ENCODE data around the gene PRR35. TPM values are rescaled to one million over a fixed set of nuclear protein-coding genes. Genes with fewer than 3 reads are reported as not detected.

Gene PRR35
- total and polyA plus RNA-seq, 2 donors (not counting 3 experiments of a cell fraction or from before 2014, with no cell fraction given): not detected

GRCh38 chr16:531494-532125 lies 28.6 kb upstream of the PRR35 start:
- BruUV-seq (replicated peaks): no TSS peak
- ChIA-PET POLR2A (no interaction called here), CTCF (no interaction called here)
- dilution Hi-C loops (cut with MboI; ENCODE audit: extremely low pct_ligation_motif_present, low sequenced_read_pairs) (no loop called here), intact Hi-C loops (cut with micrococcal nuclease) (no loop called here)
- Histone ChIP-seq H3K9ac (replicated peaks; ENCODE audit: extremely low read depth, insufficient read depth, low read length) (no peak overlapping the region), H3K4me3 (replicated peaks in 1 of 3; ENCODE audit: insufficient read depth in 1 of 3, low read depth in 1 of 3, low read length in 3 of 3) (no peak overlapping the region), H4K20me1 (replicated peaks; ENCODE audit: control insufficient read depth, extremely low read depth, insufficient read depth, low read length) (no peaks in the 10 kb centered on the region), H3K36me3 (ENCODE audit: control insufficient read depth in 2 of 2, extremely low read depth in 1 of 2, insufficient read depth in 2 of 2, low read length in 2 of 2) (peaks cover 2 to 3% of the 10 kb centered on the region in 2 experiments), H3K27ac (ENCODE audit: insufficient read depth, low read depth, low read length) (no peak overlapping the region), H2AFZ (ENCODE audit: low read depth, low read length) (no peak overlapping the region), H3K9me1 (replicated peaks; ENCODE audit: control insufficient read depth, extremely low read depth, insufficient read depth, low read length) (no peaks in the 10 kb centered on the region), H3K27me3 (ENCODE audit: control insufficient read depth in 2 of 2, insufficient read depth in 2 of 2, low read length in 2 of 2) (no peaks in the 10 kb centered on the region), H3K79me2 (ENCODE audit: control insufficient read depth, insufficient read depth, low read length) (peaks cover 82% of the 10 kb centered on the region), H3K4me1 (ENCODE audit: control insufficient read depth, extremely low read depth, insufficient read depth, low read length) (peaks cover 17% of the 10 kb centered on the region), H3K9me3 (replicated peaks; ENCODE audit: control insufficient read depth, insufficient read depth, low read length) (no peaks in the 10 kb centered on the region), H3K4me2 (ENCODE audit: insufficient read depth, low read length) (no peak overlapping the region)
- FAIRE-seq (no peak), DNase-seq (ENCODE audit: low read depth, low spot score) (no peak)
- TF ChIP-seq POLR2AphosphoS5 (IDR thresholded peaks at IDR 0.05; ENCODE audit: insufficient read depth, low read depth, low read length): no peak
- no peak for TF ChIP-seq EZH2 (IDR thresholded peaks at IDR 0.05; ENCODE audit: borderline replicate concordance, low read depth, low read length, severe bottlenecking)
- TF ChIP-seq FOS (IDR thresholded peaks at IDR 0.05; ENCODE audit: borderline replicate concordance, insufficient read depth, low read length): no peak

GRCh38 chr16:533391-534123 lies 26.6 kb upstream of the PRR35 start:
- Histone ChIP-seq H3K9ac (replicated peaks; ENCODE audit: extremely low read depth, insufficient read depth, low read length) (no peak overlapping the region), H3K27ac (ENCODE audit: insufficient read depth, low read depth, low read length) (no peak overlapping the region), H3K4me2 (ENCODE audit: insufficient read depth, low read length) (no peak overlapping the region), H3K4me1 (ENCODE audit: control insufficient read depth, extremely low read depth, insufficient read depth, low read length) (peaks cover 15% of the 10 kb centered on the region), H3K9me1 (replicated peaks; ENCODE audit: control insufficient read depth, extremely low read depth, insufficient read depth, low read length) (no peaks in the 10 kb centered on the region), H2AFZ (ENCODE audit: low read depth, low read length) (no peak overlapping the region), H3K79me2 (ENCODE audit: control insufficient read depth, insufficient read depth, low read length) (peaks cover 92% of the 10 kb centered on the region), H4K20me1 (replicated peaks; ENCODE audit: control insufficient read depth, extremely low read depth, insufficient read depth, low read length) (no peaks in the 10 kb centered on the region), H3K36me3 (ENCODE audit: control insufficient read depth in 2 of 2, extremely low read depth in 1 of 2, insufficient read depth in 2 of 2, low read length in 2 of 2) (peaks cover 2 to 3% of the 10 kb centered on the region in 2 experiments), H3K9me3 (replicated peaks; ENCODE audit: control insufficient read depth, insufficient read depth, low read length) (no peaks in the 10 kb centered on the region), H3K27me3 (ENCODE audit: control insufficient read depth in 2 of 2, insufficient read depth in 2 of 2, low read length in 2 of 2) (no peaks in the 10 kb centered on the region), H3K4me3 (replicated peaks in 1 of 3; ENCODE audit: insufficient read depth in 1 of 3, low read depth in 1 of 3, low read length in 3 of 3) (no peak overlapping the region)
- FAIRE-seq: no peak
- no peak for DNase-seq (ENCODE audit: low read depth, low spot score)
- dilution Hi-C loops (cut with MboI; ENCODE audit: extremely low pct_ligation_motif_present, low sequenced_read_pairs) (no loop called here), intact Hi-C loops (cut with micrococcal nuclease) (no loop called here)
- ChIA-PET CTCF (interaction anchor here (1.5 kb wide), 1 partner anchor 44 kb away, joined by 4 read pairs; no protein-coding TSS in a partner anchor), POLR2A (no interaction called here)
- no peak for TF ChIP-seq POLR2AphosphoS5 (IDR thresholded peaks at IDR 0.05; ENCODE audit: insufficient read depth, low read depth, low read length)
- no peak for TF ChIP-seq MYC (IDR thresholded peaks at IDR 0.05; ENCODE audit: low read depth, low read length)
- no peak for TF ChIP-seq EZH2 (IDR thresholded peaks at IDR 0.05; ENCODE audit: borderline replicate concordance, low read depth, low read length, severe bottlenecking)
- no TSS peak for BruUV-seq (replicated peaks)

Measured in endothelial cell of umbilical vein (primary cell).